ENCODE measurements around the gene RIMOC1.
A peak's percentile ranks its signal among the peaks of the same experiment; 100 is the strongest.

Gene RIMOC1

DNA sequence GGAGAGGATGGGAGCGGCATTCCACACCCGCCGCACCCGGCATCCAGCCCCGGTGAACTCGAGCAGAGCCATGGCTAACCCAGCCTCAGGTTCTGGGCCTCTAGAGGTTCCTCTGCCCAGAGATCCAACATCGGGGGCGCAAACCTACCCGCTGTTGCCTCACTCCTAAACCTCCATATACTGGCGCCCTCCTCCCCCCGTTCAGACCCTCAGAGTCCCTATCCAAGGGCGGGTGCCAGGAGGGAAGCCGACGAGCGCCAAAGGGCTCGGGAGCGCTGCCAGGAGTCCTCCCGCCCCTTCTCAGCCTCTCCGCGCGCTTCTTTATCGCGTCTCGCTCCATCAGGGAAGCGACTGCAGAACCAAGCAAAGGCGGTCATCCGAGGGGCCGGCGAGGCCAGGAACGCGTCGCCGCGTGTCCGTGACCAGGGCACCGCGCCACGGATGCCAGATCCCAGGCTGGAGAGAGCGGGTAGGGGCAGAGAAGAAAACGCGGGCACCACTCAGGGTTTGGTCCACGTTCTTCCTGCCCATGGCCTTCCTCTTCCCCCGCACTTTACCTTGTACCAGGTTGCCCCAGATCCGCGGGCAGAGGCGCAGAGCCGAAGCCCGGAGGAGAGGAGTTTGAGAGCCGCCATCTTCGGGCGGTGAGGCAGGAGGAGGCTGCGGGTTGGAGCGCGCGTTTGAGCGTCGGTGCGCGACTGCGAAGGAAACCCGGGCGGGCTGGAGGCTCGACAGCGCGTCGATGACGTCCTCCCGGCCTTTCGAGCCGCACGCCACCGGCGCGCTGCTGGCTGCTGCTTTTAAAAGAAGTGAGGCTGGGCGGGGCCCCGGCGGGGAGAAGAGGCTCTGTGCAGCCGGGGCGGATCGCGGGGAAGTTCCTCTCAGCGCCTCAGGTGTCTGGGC, 34.2 kb upstream of the RIMOC1 start, which contains the start of gene OXCT1:
Gene OXCT1 (minus strand): TSS at position 702 of the 903 bp plus-strand sequence. CDS start 67 bp downstream, at position 635.
- no peak for TF ChIP-seq CTCF (IDR thresholded peaks at IDR 0.05; ENCODE audit: extremely low read depth, missing control alignments)
- peak; percentile 88 for DNase-seq (ENCODE audit: low spot score)

DNA sequence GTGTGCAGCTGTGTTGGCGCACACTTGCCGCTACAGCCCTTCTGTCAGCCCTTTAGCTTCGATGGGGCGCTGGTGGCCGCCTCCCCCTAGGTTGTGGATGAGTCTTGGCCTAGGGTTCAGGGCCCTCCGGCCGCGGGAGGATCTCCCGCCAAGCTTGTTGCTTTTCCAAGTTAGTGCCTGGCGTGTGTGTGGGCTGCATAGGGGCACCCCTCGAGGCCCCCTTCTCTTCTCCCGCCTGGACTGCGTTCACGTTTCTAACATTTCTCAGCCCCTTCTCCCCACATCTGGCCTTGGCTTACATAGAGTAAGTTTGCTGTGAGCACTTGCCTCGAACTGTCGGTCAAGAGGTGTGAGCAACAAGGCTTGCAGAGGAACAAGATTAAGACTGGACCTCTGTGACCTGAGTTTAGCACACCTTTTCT, 33.5 kb upstream of the RIMOC1 start:
- no peak for TF ChIP-seq CTCF (IDR thresholded peaks at IDR 0.05; ENCODE audit: extremely low read depth, missing control alignments)
- DNase-seq (ENCODE audit: low spot score): no peak

GRCh38 chr5:41871852-41872251, 32.3 kb upstream of the RIMOC1 start:
- TF ChIP-seq CTCF (IDR thresholded peaks at IDR 0.05; ENCODE audit: extremely low read depth, missing control alignments): no peak
- DNase-seq (ENCODE audit: low spot score): no peak

GRCh38 chr5:41874512-41875060, 29.6 kb upstream of the RIMOC1 start:
- no peak for DNase-seq (ENCODE audit: low spot score)
- TF ChIP-seq CTCF (IDR thresholded peaks at IDR 0.05; ENCODE audit: extremely low read depth, missing control alignments): no peak

DNA sequence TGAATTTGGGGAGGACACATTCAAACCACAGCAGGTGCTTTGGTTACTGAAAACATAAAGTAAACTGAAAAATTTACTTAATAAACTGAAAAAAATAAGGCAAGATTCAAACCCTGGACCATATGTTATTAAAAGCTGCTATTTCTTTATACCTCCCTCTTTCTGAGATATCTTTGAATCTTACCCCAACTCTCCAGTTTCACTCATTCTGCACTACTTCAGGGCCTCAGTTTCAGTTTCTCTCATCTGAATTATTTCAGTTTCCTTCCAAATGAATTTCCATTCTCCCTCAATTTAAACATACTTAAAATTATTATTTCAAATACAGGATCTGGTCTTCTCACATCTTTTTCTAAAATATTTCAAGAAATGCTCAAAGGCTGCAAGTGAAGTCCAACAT, 29.0 kb upstream of the RIMOC1 start:
- DNase-seq (ENCODE audit: low spot score): peak; percentile 23
- TF ChIP-seq CTCF (IDR thresholded peaks at IDR 0.05; ENCODE audit: extremely low read depth, missing control alignments): no peak

DNA sequence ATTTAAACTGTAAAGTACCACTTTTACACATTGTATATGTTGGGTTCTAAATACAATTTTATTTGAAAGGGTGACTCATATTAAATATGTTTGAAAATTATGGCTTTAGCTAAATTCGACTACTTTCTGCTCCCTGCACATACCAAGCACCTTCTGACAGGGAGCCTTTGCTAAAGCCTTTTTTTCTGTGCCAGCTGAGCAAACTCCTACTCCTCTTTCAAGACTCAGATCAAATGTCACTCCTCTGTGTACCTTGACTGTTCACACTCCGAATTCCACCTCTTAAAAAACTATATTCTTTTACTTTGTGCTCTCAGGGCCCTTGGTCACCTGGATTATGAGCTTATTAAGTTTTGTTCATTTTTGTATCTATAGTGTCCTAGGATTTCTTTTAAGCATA, 27.5 kb upstream of the RIMOC1 start:
- no peak for DNase-seq (ENCODE audit: low spot score)
- TF ChIP-seq CTCF (IDR thresholded peaks at IDR 0.05; ENCODE audit: extremely low read depth, missing control alignments): no peak

- TF ChIP-seq CTCF (IDR thresholded peaks at IDR 0.05; ENCODE audit: extremely low read depth, missing control alignments): no peak
- no peak for DNase-seq (ENCODE audit: low spot score)
These were observed 26.7 kb upstream of the RIMOC1 start for GRCh38 chr5:41877408-41877807.
